ENCODE results near the gene OSGEPL1.
"Not testable (repeated sequence)": the region's sequence is repeated elsewhere in the genome, so short reads cannot be mapped to it uniquely, and the experiment has no call there.

The OSGEPL1 gene

GRCh38 chr2:189751080-189751658, 11.4 kb downstream of the OSGEPL1 start:
- DNase-seq (ENCODE audit: low read depth in 3 of 3), result peak in 2 of 3 donors; percentile 16 to 32

- no peak for DNase-seq (ENCODE audit: low read depth in 3 of 3)
Measured at GRCh38 chr2:189729430-189729829, 33.2 kb downstream of the OSGEPL1 start.

DNA sequence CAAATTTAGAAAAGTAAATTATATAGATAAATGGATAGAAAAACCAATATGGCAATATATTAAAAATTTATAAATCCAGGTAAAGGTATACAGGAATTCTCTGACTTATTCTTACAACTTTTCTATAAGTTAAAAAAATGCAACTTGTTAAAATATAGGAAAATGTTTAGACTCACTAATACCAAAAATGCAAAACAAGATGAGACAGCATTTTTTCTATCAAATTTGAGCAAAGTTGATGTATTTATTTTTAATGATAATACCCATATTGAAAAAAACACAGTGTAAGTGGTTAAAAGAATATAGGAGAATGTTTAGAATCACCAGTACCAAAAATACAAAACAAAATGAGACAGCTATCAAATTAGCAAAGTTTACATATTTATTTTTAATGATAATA, 35.7 kb downstream of the OSGEPL1 start:
- no peak for DNase-seq (ENCODE audit: low read depth in 3 of 3)

- no peak for DNase-seq (ENCODE audit: low read depth in 3 of 3)
Measured at GRCh38 chr2:189726271-189726670, 36.3 kb downstream of the OSGEPL1 start.

GRCh38 chr2:189723192-189723591, 39.4 kb downstream of the OSGEPL1 start:
- DNase-seq (ENCODE audit: low read depth in 3 of 3), result no peak

GRCh38 chr2:189719571-189719970, 43.0 kb downstream of the OSGEPL1 start:
- DNase-seq (ENCODE audit: low read depth in 3 of 3), result no peak

GRCh38 chr2:189717593-189717992, 45.0 kb downstream of the OSGEPL1 start:
- not testable (repeated sequence) for DNase-seq (ENCODE audit: low read depth in 3 of 3)

DNA sequence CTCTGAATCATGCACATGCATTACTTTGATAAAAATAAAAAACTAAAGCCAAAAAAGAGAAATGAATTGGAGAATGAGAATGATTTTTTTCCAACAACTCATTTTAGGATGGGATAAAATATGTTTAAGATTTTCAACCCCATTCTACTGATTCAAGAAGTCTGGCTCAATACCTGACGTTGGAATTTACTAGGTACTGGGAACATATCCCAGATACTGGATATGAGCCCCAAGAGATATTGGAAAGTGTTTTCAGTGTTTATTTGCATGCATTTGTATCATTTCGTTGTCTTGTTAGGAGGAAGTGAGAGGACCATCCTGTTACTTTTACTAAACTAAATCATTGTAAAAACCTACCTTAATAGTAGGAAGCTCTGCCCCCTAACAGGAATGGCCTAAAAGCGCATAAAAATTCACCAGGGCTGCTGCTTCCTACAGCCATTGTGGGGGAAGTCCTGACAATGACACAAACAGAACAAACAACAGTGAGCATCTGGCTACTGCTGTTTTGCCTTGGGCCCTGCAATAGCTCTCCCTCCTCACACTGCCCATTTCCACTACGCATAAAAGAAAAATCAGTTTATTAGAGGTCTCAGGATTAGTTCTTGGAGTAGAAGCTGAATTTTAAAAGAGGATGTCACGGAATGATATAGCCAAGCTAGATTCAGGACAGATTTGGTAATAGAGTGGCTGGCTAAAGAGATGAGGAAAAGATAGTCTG, 52.9 kb downstream of the OSGEPL1 start:
- no peak for DNase-seq (ENCODE audit: low read depth in 3 of 3)

DNA sequence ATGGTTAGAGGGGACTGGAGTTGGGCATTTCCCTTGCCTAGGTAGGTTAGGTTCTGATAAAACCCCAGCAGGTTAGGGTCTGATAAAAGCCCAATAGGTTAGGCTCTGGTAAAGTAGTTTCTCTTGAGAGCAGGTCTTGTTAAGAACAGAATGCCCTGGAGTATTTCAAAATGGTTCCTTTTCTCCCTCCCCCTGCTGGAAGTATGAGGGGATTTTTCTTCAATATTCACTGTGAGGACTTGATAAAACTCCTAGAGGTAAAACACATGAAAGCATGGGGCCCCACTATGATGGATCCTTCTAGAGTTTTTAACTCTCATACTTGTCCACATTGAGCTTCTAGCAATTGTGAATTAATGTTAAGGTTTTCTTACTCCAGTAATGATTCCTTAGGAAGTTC, 60.5 kb downstream of the OSGEPL1 start:
- DNase-seq (ENCODE audit: low read depth in 3 of 3), result no peak

GRCh38 chr2:189700681-189701080, 61.9 kb downstream of the OSGEPL1 start:
- no peak for DNase-seq (ENCODE audit: low read depth in 3 of 3)

- DNase-seq (ENCODE audit: low read depth in 3 of 3), result peak in 1 of 3 donors; percentile 26
Measured at GRCh38 chr2:189698020-189698887, 64.3 kb downstream of the OSGEPL1 start.
